ENCODE data around the gene STOML3. TPM values are rescaled to one million over a fixed set of nuclear protein-coding genes. Genes with fewer than 3 reads are reported as not detected.

STOML3 gene
- total RNA-seq, 5 donors from 2014 or later (not counting 1 experiment from before 2014, with no cell fraction given): not detected

DNA sequence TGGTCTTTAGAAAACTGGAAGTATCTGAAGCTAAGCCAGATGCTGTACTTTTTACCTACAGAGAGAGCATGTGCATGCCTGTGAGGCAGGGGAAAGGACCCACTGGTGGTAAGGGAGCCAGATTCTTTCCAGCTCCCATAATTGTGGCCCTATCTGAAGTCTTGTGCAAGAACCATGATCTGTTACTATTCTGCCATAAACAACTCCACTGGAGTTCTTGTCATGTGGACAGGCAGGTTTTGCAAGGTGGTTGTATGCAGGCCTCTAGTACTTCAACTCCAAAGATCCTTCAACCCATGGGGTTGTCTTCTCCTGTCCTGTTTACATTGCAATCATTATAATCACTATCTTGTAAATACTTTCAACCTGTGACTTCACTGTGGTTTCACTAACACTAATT, 33.1 kb upstream of the STOML3 start:
- Histone ChIP-seq H3K27me3 (replicated peaks in 1 of 2; ENCODE audit: control insufficient read depth in 2 of 2, extremely low read depth in 1 of 2, insufficient read depth in 2 of 2, low read length in 1 of 2) (no peaks in the 10 kb centered on the region), H3K27ac (ENCODE audit: low read length) (no peak overlapping the region), H3K9me3 (no peaks in the 10 kb centered on the region), H3K4me3 (ENCODE audit: control insufficient read depth in 1 of 2, extremely low read depth in 1 of 2, low read length in 1 of 2) (no peak overlapping the region), H3K36me3 (ENCODE audit: control insufficient read depth in 2 of 2, extremely low read depth in 1 of 2, insufficient read depth in 1 of 2, low read length in 1 of 2) (peaks cover 4 to 74% of the 10 kb centered on the region in 2 donors), H3K4me1 (ENCODE audit: control insufficient read depth in 1 of 2, extremely low read depth in 1 of 2, insufficient read depth in 2 of 2, low read length in 2 of 2) (no peaks in the 10 kb centered on the region)
- no peaks in the 10 kb centered on the region for H3K27me3 Mint-ChIP-seq
- no peak overlapping the region for H3K27ac Mint-ChIP-seq
- ChIA-PET POLR2A (interaction anchor here in 1 of 2 donors (1.1 kb wide), 1 partner anchor 13 kb away, joined by 4 read pairs; no protein-coding TSS in a partner anchor), CTCF (no interaction called here)
- no peaks in the 10 kb centered on the region for H3K9me3 Mint-ChIP-seq
- DNase-seq: no peak
- no peak for ATAC-seq (replicated peaks in 1 of 4)
- no peak overlapping the region for H3K4me3 Mint-ChIP-seq
- H3K36me3 Mint-ChIP-seq: peaks cover 58% of the 10 kb centered on the region
- peaks cover 0 to 4% (median 2%) of the 10 kb centered on the region in 3 donors for H3K4me1 Mint-ChIP-seq

DNA sequence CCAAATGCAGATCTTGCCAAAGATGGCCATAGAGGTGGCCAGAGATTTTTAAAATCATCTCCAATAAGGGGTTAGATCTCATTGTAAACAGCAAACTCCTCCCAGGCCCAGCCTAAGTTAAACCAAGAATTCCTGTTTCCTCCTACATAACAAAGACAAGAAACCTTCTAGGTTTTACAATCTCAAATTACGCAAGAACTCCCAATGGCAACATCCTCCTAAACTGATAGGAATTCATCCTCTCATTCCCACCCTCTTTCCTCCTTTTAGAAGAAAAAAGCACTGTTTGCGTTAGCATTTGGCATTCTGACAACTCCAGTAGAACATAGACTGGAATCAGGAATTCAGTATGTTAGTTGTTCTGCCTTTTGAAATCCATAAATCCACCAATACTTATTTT, 32.7 kb upstream of the STOML3 start:
- H3K4me1 Mint-ChIP-seq: peaks cover 0 to 8% (median 2%) of the 10 kb centered on the region in 3 donors
- ATAC-seq (replicated peaks in 1 of 4): no peak
- H3K4me3 Mint-ChIP-seq: no peak overlapping the region
- H3K27ac Mint-ChIP-seq: no peak overlapping the region
- no peaks in the 10 kb centered on the region for H3K27me3 ChIP-seq (replicated peaks in 1 of 2; ENCODE audit: control insufficient read depth in 2 of 2, extremely low read depth in 1 of 2, insufficient read depth in 2 of 2, low read length in 1 of 2)
- ChIA-PET POLR2A (interaction anchor here in 1 of 2 donors (1.1 kb wide), 1 partner anchor 13 kb away, joined by 4 read pairs; no protein-coding TSS in a partner anchor), CTCF (no interaction called here)
- H3K9me3 Mint-ChIP-seq: no peaks in the 10 kb centered on the region
- no peaks in the 10 kb centered on the region for H3K27me3 Mint-ChIP-seq
- peaks cover 59% of the 10 kb centered on the region for H3K36me3 Mint-ChIP-seq
- WGBS (ENCODE audit: insufficient coverage): 100% methylated on average over 1 of the region's 2 CpGs
- DNase-seq: no peak
- peaks cover 4 to 71% of the 10 kb centered on the region in 2 donors for H3K36me3 ChIP-seq (ENCODE audit: control insufficient read depth in 2 of 2, extremely low read depth in 1 of 2, insufficient read depth in 1 of 2, low read length in 1 of 2)
- no peak overlapping the region for H3K4me3 ChIP-seq (ENCODE audit: control insufficient read depth in 1 of 2, extremely low read depth in 1 of 2, low read length in 1 of 2)
- no peak overlapping the region for H3K27ac ChIP-seq (ENCODE audit: low read length)
- no peaks in the 10 kb centered on the region for H3K9me3 ChIP-seq
- no peaks in the 10 kb centered on the region for H3K4me1 ChIP-seq (ENCODE audit: control insufficient read depth in 1 of 2, extremely low read depth in 1 of 2, insufficient read depth in 2 of 2, low read length in 2 of 2)

DNA sequence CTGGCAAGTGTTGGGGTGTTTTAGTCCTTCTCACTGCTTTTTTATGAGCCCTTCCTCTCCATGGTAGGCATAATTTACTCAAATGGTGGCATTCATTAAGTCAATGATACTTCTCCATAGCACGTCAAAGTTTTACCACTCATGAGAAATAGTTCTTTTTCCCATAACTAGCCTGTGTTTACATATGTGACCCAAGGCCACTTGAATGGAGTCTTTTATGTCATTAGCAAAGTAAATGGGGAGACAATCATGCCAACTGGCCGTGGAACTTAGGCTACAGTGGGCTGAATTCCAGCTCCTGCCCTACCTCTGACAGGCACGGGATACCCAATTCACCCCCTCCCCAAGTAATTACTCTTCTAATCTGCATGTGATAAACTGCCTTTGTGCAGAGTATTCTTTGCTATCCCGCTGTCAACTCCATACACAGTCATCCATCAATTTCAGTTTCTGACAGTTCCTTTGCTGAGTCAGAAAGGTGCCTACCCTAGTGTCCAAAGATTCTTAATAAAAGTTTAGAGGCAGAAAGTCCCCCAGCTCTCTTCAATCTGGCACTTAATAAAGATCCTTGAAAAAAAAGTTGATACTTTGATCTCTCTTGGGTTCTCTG, 30.3 kb upstream of the STOML3 start:
- peaks cover 51% of the 10 kb centered on the region for H3K36me3 Mint-ChIP-seq
- POLR2A ChIA-PET: no interaction called here

DNA sequence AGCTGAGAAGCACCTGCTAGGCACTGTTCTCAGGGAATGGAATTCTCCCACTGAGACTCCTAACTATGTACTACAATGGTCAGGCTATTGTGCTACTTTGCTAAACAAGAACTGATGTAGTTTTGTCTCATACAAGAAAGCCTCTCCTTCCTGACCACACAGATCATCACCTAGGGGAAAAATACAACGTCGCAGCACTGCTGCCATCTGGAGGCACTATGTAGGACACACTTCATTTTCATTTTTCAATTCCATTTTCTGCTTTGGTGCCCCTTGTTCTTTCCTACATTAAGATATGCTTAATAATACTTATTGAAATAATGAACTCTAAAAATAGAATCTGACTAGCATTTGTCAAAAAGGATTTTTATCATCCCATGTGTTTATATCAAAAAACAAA, 26.2 kb upstream of the STOML3 start:
- H3K4me1 ChIP-seq (ENCODE audit: control insufficient read depth in 1 of 2, extremely low read depth in 1 of 2, insufficient read depth in 2 of 2, low read length in 2 of 2): no peaks in the 10 kb centered on the region
- Mint-ChIP-seq H3K36me3 (peaks cover 59% of the 10 kb centered on the region), H3K4me3 (no peak overlapping the region), H3K4me1 (peaks cover 3 to 13% (median 7%) of the 10 kb centered on the region in 3 donors), H3K27me3 (no peaks in the 10 kb centered on the region), H3K9me3 (no peaks in the 10 kb centered on the region), H3K27ac (no peak overlapping the region)
- H3K27me3 ChIP-seq (replicated peaks in 1 of 2; ENCODE audit: control insufficient read depth in 2 of 2, extremely low read depth in 1 of 2, insufficient read depth in 2 of 2, low read length in 1 of 2): no peaks in the 10 kb centered on the region
- DNase-seq (peak in 2 of 35 experiments; percentile 4 to 39), ATAC-seq (replicated peaks in 1 of 4) (peak in 2 of 4 experiments; percentile 37 to 45)
- WGBS (ENCODE audit: insufficient coverage): no CpG with 5 or more reads among the region's 2 CpGs
- peaks cover 11 to 66% of the 10 kb centered on the region in 2 donors for H3K36me3 ChIP-seq (ENCODE audit: control insufficient read depth in 2 of 2, extremely low read depth in 1 of 2, insufficient read depth in 1 of 2, low read length in 1 of 2)
- no peaks in the 10 kb centered on the region for H3K9me3 ChIP-seq
- H3K4me3 ChIP-seq (ENCODE audit: control insufficient read depth in 1 of 2, extremely low read depth in 1 of 2, low read length in 1 of 2): no peak overlapping the region
- CTCF ChIA-PET: no interaction called here
- H3K27ac ChIP-seq (ENCODE audit: low read length): no peak overlapping the region
- POLR2A ChIA-PET: no interaction called here

More for the DNA sequence above, 30.3 kb upstream of the STOML3 start:
- Mint-ChIP-seq H3K9me3 (no peaks in the 10 kb centered on the region), H3K27ac (no peak overlapping the region), H3K4me1 (peaks cover 3 to 9% (median 7%) of the 10 kb centered on the region in 3 donors), H3K4me3 (no peak overlapping the region), H3K27me3 (no peaks in the 10 kb centered on the region)
- Histone ChIP-seq H3K36me3 (ENCODE audit: control insufficient read depth in 2 of 2, extremely low read depth in 1 of 2, insufficient read depth in 1 of 2, low read length in 1 of 2) (peaks cover 4 to 73% of the 10 kb centered on the region in 2 donors), H3K4me1 (ENCODE audit: control insufficient read depth in 1 of 2, extremely low read depth in 1 of 2, insufficient read depth in 2 of 2, low read length in 2 of 2) (no peaks in the 10 kb centered on the region), H3K27ac (ENCODE audit: low read length) (no peak overlapping the region), H3K27me3 (replicated peaks in 1 of 2; ENCODE audit: control insufficient read depth in 2 of 2, extremely low read depth in 1 of 2, insufficient read depth in 2 of 2, low read length in 1 of 2) (no peaks in the 10 kb centered on the region), H3K9me3 (no peaks in the 10 kb centered on the region), H3K4me3 (ENCODE audit: control insufficient read depth in 1 of 2, extremely low read depth in 1 of 2, low read length in 1 of 2) (no peak overlapping the region)
- WGBS (ENCODE audit: insufficient coverage): 94% methylated on average over 2 of the region's 4 CpGs
- CTCF ChIA-PET: no interaction called here
- ATAC-seq (replicated peaks in 1 of 4) (no peak), DNase-seq (no peak)

DNA sequence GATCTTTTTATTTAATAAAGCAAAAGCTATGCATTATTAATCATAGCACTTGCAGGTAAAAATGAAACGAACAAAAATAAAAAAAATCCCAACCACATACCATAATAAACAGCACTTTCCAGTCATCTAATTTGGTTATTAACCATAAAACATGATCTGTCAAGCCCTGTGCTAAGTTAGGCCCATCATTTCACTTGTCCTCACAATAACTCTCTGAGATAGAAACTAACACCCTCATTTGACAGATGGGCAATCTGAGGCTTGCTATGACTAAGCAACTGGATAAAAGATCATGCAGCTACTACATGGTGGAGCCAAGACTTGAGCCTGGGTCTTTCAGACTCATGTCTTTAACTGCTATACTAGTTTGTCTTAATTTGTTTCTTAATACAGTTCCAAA, 25.5 kb upstream of the STOML3 start:
- no peak for ATAC-seq (replicated peaks in 1 of 4)
- Mint-ChIP-seq H3K36me3 (peaks cover 57% of the 10 kb centered on the region), H3K9me3 (no peaks in the 10 kb centered on the region), H3K27me3 (no peaks in the 10 kb centered on the region), H3K27ac (no peak overlapping the region), H3K4me3 (no peak overlapping the region), H3K4me1 (peaks cover 3 to 13% (median 7%) of the 10 kb centered on the region in 3 donors)
- Histone ChIP-seq H3K4me1 (ENCODE audit: control insufficient read depth in 1 of 2, extremely low read depth in 1 of 2, insufficient read depth in 2 of 2, low read length in 2 of 2) (no peaks in the 10 kb centered on the region), H3K27me3 (replicated peaks in 1 of 2; ENCODE audit: control insufficient read depth in 2 of 2, extremely low read depth in 1 of 2, insufficient read depth in 2 of 2, low read length in 1 of 2) (no peaks in the 10 kb centered on the region), H3K36me3 (ENCODE audit: control insufficient read depth in 2 of 2, extremely low read depth in 1 of 2, insufficient read depth in 1 of 2, low read length in 1 of 2) (peaks cover 10 to 68% of the 10 kb centered on the region in 2 donors), H3K4me3 (ENCODE audit: control insufficient read depth in 1 of 2, extremely low read depth in 1 of 2, low read length in 1 of 2) (no peak overlapping the region), H3K27ac (ENCODE audit: low read length) (no peak overlapping the region), H3K9me3 (no peaks in the 10 kb centered on the region)
- CTCF ChIA-PET: no interaction called here
- POLR2A ChIA-PET: no interaction called here
- 50% methylated on average over 1 of the region's 1 CpG for WGBS (ENCODE audit: insufficient coverage)
- DNase-seq: no peak

DNA sequence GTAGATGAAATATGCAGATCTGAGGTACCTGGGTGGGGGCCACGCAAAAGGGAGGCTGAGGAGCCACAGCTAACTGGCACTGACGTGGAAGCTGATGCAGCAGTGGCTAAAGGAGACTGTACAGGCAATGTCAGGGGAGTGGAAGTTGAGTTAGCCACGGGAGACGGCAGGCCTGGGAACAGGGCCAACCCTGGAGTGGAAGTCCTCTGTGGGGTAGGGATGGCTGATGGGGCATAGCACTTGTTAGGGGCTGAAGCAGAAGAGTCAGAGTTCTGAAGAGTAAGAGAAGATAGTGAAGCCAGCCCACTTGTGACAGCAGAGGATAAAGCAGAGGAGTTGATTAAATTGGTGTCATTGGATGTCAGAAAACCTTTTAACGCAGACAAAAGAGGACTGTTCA, 22.8 kb upstream of the STOML3 start:
- Mint-ChIP-seq H3K4me1 (peaks cover 3 to 7% (median 5%) of the 10 kb centered on the region in 3 donors), H3K9me3 (no peaks in the 10 kb centered on the region), H3K27ac (no peak overlapping the region), H3K36me3 (peaks cover 63% of the 10 kb centered on the region), H3K27me3 (no peaks in the 10 kb centered on the region), H3K4me3 (no peak overlapping the region)
- ChIA-PET POLR2A (no interaction called here), CTCF (no interaction called here)
- no peak overlapping the region for H3K27ac ChIP-seq (ENCODE audit: low read length)
- no peak for ATAC-seq (replicated peaks in 1 of 4)
- H3K27me3 ChIP-seq (replicated peaks in 1 of 2; ENCODE audit: control insufficient read depth in 2 of 2, extremely low read depth in 1 of 2, insufficient read depth in 2 of 2, low read length in 1 of 2): no peaks in the 10 kb centered on the region
- WGBS (ENCODE audit: insufficient coverage): 97% methylated on average over 5 of the region's 5 CpGs
- peaks cover 7 to 75% of the 10 kb centered on the region in 2 donors for H3K36me3 ChIP-seq (ENCODE audit: control insufficient read depth in 2 of 2, extremely low read depth in 1 of 2, insufficient read depth in 1 of 2, low read length in 1 of 2)
- H3K4me1 ChIP-seq (ENCODE audit: control insufficient read depth in 1 of 2, extremely low read depth in 1 of 2, insufficient read depth in 2 of 2, low read length in 2 of 2): no peaks in the 10 kb centered on the region
- no peak for DNase-seq
- H3K4me3 ChIP-seq (ENCODE audit: control insufficient read depth in 1 of 2, extremely low read depth in 1 of 2, low read length in 1 of 2): no peak overlapping the region
- H3K9me3 ChIP-seq: no peaks in the 10 kb centered on the region
